WI38 (cell line): ENCODE results near the gene IKZF1.

Experiments
- H3K4me3 ChIP-seq: 2 replicates; pipeline ENCODE4 v1.5.1; 2011; ENCODE audit warnings: low read depth, mild to moderate bottlenecking, control low read depth, low read length
- CTCF ChIP-seq: IDR thresholded peaks from 2 replicates; pipeline ENCODE4 v1.5.1; 2012; ENCODE audit warnings: low read depth, mild to moderate bottlenecking, control low read depth, low read length

The IKZF1 gene

GRCh38 chr7:50362712-50363282 lies 58.3 kb downstream of the IKZF1 start:
- TF ChIP-seq CTCF, result no peak
- H3K4me3 ChIP-seq, result no peak overlapping the region

GRCh38 chr7:50363327-50364060 lies 59.0 kb downstream of the IKZF1 start:
- no peak for TF ChIP-seq CTCF
- no peak overlapping the region for H3K4me3 ChIP-seq

GRCh38 chr7:50364645-50365044 lies 60.1 kb downstream of the IKZF1 start:
- no peak overlapping the region for H3K4me3 ChIP-seq

GRCh38 chr7:50366311-50366710 lies 61.8 kb downstream of the IKZF1 start:
- no peak overlapping the region for H3K4me3 ChIP-seq
- no peak for TF ChIP-seq CTCF

More at GRCh38 chr7:50364645-50365044, 60.1 kb downstream of the IKZF1 start:
- no peak for TF ChIP-seq CTCF

GRCh38 chr7:50367100-50367499 lies 62.6 kb downstream of the IKZF1 start:
- no peak for TF ChIP-seq CTCF
- no peak overlapping the region for H3K4me3 ChIP-seq

- H3K4me3 ChIP-seq, result no peak overlapping the region
- TF ChIP-seq CTCF, result no peak
These were observed 63.1 kb downstream of the IKZF1 start for GRCh38 chr7:50367570-50367969.

GRCh38 chr7:50368366-50368765 lies 63.9 kb downstream of the IKZF1 start:
- H3K4me3 ChIP-seq, result no peak overlapping the region

More at GRCh38 chr7:50368366-50368765, 63.9 kb downstream of the IKZF1 start:
- TF ChIP-seq CTCF, result no peak
